SJCRH30 (cell line): ENCODE data around the gene PARD6G. TPM values are rescaled to one million over a fixed set of nuclear protein-coding genes. Genes with fewer than 3 reads are reported as not detected.
A peak's percentile ranks its signal among the peaks of the same experiment; 100 is the strongest.
"Not testable (repeated sequence)": the region's sequence is repeated elsewhere in the genome, so short reads cannot be mapped to it uniquely, and the experiment has no call there.

ENCODE experiments used
- DNase-seq, 2 experiments: peaks; one replicate each; pipeline ENCODE4 v3.0.0-alpha.2; 2015 to 2020
- H3K27ac ChIP-seq: fragments of 250-450 bp; sonication (Bioruptor Pico); 2 replicates; pipeline ENCODE4 v1.5.1; 2020; ENCODE audit warnings: mild to moderate bottlenecking, moderate library complexity
- H3K27me3 ChIP-seq: fragments of 250-450 bp; sonication (Bioruptor Pico); 2 replicates; pipeline ENCODE4 v1.5.1; 2020; ENCODE audit warnings: mild to moderate bottlenecking, moderate library complexity
- H3K36me3 ChIP-seq: fragments of 250-450 bp; sonication (Bioruptor Pico); 2 replicates; pipeline ENCODE4 v1.5.1; 2020; ENCODE audit warnings: mild to moderate bottlenecking, moderate library complexity
- H3K4me1 ChIP-seq: fragments of 250-450 bp; sonication (Bioruptor Pico); 2 replicates; pipeline ENCODE4 v1.5.1; 2020; ENCODE audit warnings: mild to moderate bottlenecking, moderate library complexity
- H3K4me3 ChIP-seq: fragments of 250-450 bp; sonication (Bioruptor Pico); 2 replicates; pipeline ENCODE4 v1.5.1; 2020; ENCODE audit warnings: mild to moderate bottlenecking, moderate library complexity
- H3K9me3 ChIP-seq: fragments of 250-450 bp; sonication (Bioruptor Pico); replicated peaks from 2 replicates; pipeline ENCODE4 v1.5.1; 2020; ENCODE audit warnings: mild to moderate bottlenecking, moderate library complexity
- total RNA-seq: library from RNA; depleted of rRNA; stranded (reverse); fragments of >200 nt; shearing (Covaris generic); gene quantifications from 2 replicates; pipeline ENCODE4 v1.2.3, GENCODE V29; 2014; rRNA removed

Gene PARD6G, protein sequence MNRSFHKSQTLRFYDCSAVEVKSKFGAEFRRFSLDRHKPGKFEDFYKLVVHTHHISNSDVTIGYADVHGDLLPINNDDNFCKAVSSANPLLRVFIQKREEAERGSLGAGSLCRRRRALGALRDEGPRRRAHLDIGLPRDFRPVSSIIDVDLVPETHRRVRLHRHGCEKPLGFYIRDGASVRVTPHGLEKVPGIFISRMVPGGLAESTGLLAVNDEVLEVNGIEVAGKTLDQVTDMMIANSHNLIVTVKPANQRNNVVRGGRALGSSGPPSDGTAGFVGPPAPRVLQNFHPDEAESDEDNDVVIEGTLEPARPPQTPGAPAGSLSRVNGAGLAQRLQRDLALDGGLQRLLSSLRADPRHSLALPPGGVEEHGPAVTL
- 8.2 and 9.1 TPM in 2 replicates for total RNA-seq

DNA sequence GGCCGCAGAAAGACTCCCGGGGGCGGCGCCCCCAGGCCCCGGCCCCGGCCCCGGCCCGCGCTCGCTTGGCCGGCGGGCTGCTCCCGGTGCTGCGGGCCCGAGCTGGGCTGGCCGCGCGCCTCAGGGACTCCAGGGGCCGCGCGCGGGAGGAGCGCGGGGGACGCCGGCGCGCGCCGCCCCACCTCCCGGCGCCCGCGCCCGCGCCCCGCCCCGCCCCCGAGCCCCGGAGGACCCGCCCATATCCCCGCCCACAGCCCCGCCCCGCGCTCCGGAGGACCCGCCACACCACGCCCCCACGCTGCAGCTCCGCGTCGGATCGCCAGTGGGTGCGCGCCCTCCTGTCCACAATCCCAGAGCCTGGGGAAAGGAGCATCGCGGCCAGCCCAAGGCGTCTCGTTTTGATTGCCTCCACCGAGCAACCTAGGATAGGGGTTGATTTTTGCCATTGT, at the start of gene PARD6G:
TSS of gene PARD6G (minus strand) at position 122 of the 449 bp plus-strand sequence. CDS start 166 bp downstream, outside the sequence.
- peak; percentile 72 to 74 for DNase-seq
- H3K36me3 ChIP-seq = no peaks in the 10 kb centered on the region
- no peaks in the 10 kb centered on the region for H3K9me3 ChIP-seq
- no peaks in the 10 kb centered on the region for H3K4me1 ChIP-seq
- H3K27ac ChIP-seq = peak within 1 kb of the TSS; percentile 35; the same call in 1 of the 2 replicates
- no peaks in the 10 kb centered on the region for H3K27me3 ChIP-seq
- peak within 1 kb of the TSS; percentile 94 for H3K4me3 ChIP-seq

DNA sequence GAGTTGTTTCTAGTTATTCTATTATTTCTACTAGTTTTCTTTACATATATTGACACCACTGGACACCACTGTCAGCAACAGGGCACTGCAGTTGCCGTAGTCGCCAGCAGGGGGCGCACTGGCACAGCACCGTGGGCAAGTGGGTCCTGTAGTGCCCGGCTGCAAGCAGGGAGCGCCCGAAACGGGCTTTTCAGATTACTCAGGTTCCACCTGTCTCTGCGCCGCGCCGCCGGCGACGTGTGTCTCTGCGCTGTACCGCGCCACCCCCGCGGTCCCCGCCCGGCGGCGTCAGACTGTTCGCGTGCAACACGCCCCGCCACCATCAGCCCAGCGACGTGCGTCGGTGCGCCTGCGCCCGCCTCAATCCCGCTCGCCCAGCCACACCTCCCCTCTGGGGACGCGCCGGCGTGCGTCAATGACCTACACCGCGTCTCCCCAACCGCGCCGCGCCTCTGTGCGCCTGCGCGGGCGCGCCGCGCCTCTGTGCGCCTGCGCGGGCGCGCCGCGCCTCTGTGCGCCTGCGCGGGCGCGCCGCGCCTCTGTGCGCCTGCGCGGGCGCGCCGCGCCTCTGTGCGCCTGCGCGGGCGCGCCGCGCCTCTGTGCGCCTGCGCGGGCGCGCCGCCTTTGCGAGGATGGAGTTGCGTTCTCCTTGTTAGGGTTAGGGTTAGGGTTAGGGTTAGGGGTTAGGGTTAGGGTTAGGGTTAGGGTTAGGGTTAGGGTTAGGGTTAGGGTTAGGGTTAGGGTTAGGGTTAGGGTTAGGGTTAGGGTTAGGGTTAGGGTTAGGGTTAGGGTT, 15.1 kb upstream of the PARD6G start:
- H3K4me1 ChIP-seq, H3K36me3 ChIP-seq, H3K27me3 ChIP-seq, H3K4me3 ChIP-seq, H3K27ac ChIP-seq, H3K9me3 ChIP-seq: not testable (repeated sequence)
- DNase-seq = peak in 1 of 2 experiments; percentile 19

DNA sequence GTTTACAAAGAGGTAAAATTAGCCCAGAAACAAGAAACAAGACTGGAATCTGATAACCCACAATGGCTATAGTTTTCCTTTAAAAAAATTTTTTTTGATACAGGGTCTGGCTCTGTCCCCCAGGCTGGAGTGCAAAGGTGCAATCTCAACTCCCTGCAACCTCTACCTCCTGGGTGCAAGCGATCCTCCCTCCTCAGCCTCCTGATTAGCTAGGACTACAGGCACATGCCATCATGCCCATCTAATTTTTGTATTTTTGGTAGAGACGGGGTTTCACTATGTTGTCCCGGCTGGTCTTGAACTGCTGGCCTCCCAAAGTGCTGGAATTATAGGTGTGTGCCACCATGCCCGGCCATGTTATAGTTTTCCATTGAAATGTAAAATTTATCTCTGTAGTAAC, 12.3 kb upstream of the PARD6G start:
- Histone ChIP-seq H3K9me3 (no peaks in the 10 kb centered on the region), H3K27ac (no peak overlapping the region), H3K4me3 (no peak overlapping the region), H3K4me1 (no peaks in the 10 kb centered on the region), H3K27me3 (no peaks in the 10 kb centered on the region), H3K36me3 (no peaks in the 10 kb centered on the region)
- DNase-seq = no peak

DNA sequence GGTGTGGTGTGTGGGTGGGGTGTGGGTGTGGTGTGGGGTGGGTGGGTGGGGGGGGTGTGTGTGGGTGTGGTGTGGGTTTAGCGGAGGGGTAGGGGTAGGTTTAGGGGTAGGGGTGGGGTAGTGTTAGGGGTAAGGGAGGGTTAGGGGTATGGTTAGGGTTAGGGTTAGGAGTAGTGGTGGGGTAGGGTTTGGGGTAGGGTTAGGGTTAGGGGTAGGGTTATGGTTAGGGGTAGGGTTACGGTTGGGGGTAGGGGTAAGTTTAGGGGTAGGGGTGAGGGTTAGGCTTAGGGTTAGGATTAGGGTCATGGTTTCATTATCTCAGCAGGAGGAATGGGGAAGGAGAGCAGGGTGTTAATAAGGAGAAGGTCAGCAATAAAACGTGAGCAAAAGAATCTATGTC, 11.3 kb upstream of the PARD6G start:
- Histone ChIP-seq H3K9me3 (no peaks in the 10 kb centered on the region), H3K27ac (no peak overlapping the region), H3K4me1 (no peaks in the 10 kb centered on the region), H3K4me3 (no peak overlapping the region), H3K36me3 (no peaks in the 10 kb centered on the region), H3K27me3 (no peaks in the 10 kb centered on the region)
- no peak for DNase-seq

DNA sequence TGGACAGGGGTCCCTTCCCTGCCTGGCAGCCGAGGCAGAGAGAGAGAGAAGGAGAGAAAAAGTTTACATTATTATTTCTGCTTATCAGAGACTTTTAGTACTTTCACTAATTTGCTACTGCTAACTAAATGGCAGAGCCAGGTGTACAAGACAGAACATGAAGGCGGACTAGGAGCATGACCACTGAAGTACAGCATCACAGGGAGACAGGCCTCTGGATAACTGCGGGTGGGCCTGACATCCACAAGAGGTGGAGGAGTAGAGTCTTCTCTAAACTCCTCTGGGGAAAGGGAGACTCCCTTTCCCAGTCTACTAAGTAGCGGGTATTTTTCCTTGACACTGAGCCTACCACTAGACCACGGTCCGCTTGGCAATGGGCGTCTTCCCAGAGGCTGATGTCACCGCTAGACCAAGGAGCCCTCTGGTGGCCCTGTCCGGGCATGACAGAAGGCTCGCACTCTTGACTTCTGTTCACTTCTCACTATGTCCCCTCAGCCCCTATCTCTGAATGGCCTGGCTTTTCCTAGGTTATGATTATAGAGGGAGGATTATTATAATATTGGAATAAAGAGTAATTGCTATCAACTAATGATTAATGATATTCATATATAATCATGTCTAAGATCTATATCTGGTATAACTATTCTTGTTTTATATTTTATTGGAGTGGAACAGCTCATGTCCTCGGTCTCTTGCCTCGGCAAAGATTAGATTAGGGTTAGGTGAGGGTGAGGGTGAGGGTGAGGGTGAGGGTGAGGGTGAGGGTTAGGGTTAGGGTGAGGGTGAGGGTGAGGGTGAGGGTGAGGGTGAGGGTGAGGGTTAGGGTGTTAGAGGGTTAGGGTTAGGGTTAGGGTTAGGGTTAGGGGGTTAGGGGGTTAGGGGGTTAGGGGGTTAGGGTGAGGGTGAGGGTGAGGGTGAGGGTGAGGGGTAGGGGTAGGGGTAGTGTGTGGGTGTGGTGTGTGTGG, 10.5 kb upstream of the PARD6G start:
- H3K36me3 ChIP-seq, H3K27ac ChIP-seq, H3K4me1 ChIP-seq, H3K9me3 ChIP-seq, H3K27me3 ChIP-seq, H3K4me3 ChIP-seq: not testable (repeated sequence)
- peak; percentile 61 to 76 for DNase-seq

DNA sequence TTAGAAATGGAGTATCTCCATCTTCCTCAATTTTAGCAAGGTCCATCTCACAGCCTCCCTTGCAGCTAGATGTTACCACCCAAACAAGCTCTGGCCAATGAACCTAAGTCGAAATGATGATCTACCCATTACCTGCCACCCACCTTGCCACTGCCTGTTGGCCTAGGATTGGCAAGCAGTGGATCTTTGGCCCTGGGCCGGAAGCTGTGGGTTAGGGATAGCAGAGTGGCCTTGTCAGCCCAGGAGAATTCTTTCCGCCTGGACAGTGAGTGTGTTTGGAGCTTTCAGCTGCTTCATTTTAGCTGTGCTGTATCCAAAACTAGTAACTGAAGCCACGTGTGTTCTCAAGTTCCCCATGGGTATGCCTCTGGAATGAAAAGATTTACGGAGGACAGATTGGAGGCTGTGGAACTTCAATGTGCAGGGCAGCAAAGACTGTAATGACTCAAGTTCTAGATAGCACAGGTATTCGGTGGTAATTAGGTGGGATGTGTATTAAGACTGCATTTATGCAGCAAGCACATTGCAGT, 7.7 kb upstream of the PARD6G start:
- Histone ChIP-seq H3K4me3 (no peak overlapping the region), H3K4me1 (no peaks in the 10 kb centered on the region), H3K36me3 (no peaks in the 10 kb centered on the region), H3K27ac (no peak overlapping the region), H3K9me3 (no peaks in the 10 kb centered on the region), H3K27me3 (no peaks in the 10 kb centered on the region)
- DNase-seq = no peak

DNA sequence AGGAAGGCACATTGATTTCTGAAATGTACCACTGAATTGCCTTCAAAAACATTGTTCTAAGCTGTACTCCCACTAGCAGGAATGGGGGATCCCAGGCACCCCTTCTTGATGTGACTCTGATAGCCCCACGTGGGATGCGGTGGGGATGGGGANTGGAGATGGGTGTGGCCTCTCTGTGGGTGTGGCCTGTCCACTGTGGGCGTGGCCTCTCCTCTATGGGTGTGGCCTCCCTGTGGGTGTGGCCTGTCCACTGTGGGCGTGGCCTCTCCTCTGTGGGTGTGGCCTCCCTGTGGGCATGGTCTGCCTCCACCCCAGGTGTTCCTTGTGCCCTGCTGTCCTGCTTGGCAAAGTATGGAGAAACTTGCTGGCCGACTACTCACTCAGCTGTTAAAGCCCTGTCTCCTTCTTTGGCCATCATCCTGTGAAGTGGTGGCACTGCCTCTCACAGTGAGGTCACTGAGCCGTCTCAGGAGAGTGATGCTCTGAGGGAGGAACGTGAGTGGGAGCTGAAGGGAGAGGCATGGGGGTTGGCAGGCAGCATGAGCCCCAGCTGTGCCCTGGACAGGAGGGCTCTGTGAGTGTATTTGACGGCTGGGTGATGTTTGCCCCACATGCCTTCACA, 6.7 kb upstream of the PARD6G start:
- Histone ChIP-seq H3K4me3 (no peak overlapping the region), H3K9me3 (no peaks in the 10 kb centered on the region), H3K27me3 (no peaks in the 10 kb centered on the region), H3K4me1 (no peaks in the 10 kb centered on the region), H3K27ac (no peak overlapping the region), H3K36me3 (no peaks in the 10 kb centered on the region)
- peak in 1 of 2 experiments; percentile 23 for DNase-seq

DNA sequence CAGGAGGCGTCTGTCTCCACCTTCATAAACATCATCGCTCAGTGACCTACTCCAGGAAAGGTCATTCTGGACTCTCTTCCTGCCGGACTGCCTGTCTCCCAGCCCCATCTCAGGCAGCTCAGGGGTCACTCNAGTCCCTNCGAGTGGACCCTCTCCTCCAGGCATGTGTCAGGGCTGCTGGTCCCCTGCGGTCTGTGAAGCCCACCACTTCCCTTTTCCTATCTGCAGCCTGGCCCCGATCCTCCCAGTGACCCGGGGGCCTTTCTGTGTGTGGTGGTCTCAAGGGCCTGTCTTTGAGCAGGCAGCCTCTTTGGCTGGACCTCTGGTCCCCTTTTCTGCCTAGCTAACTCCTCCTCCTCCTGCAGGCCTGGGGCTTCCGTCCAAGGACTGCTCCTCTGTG, 5.9 kb upstream of the PARD6G start:
- no peak for DNase-seq
- no peak overlapping the region for H3K4me3 ChIP-seq
- no peaks in the 10 kb centered on the region for H3K9me3 ChIP-seq
- no peak overlapping the region for H3K27ac ChIP-seq
- H3K36me3 ChIP-seq = no peaks in the 10 kb centered on the region
- H3K4me1 ChIP-seq = no peaks in the 10 kb centered on the region
- H3K27me3 ChIP-seq = no peaks in the 10 kb centered on the region

DNA sequence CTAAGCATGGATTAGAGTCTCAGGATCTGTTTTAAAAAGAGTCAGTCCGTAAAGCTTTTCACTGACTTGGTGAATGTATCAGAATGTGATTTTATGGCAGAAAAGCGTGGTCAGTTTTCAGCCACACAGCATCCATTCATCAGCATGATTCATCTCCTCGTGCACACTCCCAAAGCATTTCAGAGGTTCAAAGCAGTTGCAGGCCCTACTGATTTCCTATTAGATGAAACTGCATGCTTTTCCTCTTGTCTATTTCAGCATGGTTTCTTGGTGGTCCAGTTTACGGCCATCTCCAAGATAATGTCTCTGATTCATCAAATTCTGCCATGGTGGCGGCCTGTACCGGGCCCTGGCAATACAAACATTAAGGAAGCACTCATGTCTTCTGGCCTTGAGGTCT, 4.8 kb upstream of the PARD6G start:
- no peaks in the 10 kb centered on the region for H3K27me3 ChIP-seq
- H3K36me3 ChIP-seq = no peaks in the 10 kb centered on the region
- no peak overlapping the region for H3K4me3 ChIP-seq
- DNase-seq = no peak
- H3K27ac ChIP-seq = no peak overlapping the region
- no peaks in the 10 kb centered on the region for H3K9me3 ChIP-seq
- no peaks in the 10 kb centered on the region for H3K4me1 ChIP-seq

DNA sequence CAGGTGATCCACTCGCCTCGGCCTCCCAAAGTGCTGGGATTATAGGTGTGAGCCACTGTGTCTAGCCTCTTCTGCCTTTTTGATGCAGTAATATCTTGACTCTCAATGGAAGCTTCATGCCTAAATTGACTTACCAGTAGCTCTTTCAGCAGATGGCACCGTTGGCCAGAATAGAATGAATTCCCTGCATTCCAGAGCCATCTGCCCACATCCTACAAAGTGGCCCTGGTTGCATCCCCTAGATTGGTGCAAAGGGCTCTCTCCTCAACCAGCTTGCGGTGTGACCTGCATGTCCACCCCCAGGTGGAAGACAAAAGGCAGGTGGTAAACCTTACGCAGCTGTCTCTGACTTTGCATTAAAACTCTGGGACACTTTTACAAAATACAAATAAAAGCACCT, 4.4 kb upstream of the PARD6G start:
- no peaks in the 10 kb centered on the region for H3K36me3 ChIP-seq
- H3K4me3 ChIP-seq = no peak overlapping the region
- H3K4me1 ChIP-seq = no peaks in the 10 kb centered on the region
- no peak overlapping the region for H3K27ac ChIP-seq
- H3K9me3 ChIP-seq = no peaks in the 10 kb centered on the region
- no peak for DNase-seq
- no peaks in the 10 kb centered on the region for H3K27me3 ChIP-seq

DNA sequence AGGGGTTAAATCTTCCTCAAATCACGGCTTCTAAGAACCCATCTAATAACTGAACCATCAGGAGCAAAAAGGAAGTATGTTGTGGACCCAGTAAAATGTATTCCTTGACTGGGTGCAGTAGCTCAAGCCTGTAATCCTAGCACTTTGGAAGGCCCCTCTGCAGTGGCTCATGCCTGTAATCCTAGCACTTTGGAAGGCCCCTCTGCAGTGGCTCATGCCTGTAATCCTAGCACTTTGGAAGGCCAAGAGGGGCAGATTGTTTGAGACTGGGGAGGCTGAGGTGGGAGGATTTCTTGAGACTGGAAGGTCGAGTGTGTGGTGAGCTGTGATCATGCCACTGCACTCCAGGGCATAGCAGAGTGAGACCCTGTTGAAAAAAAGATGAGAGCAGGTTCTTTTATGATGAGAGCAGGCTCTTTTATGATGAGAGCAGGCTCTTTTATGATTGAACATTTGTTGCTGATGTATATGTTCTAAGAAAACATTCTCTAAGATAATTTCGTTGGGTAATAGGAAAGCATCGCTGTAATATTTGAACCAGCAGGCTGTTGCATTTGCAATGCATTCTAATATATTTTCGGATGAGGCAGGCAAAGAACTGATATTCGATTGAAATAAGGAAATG, 3.5 kb upstream of the PARD6G start:
- DNase-seq = no peak
- no peak overlapping the region for H3K27ac ChIP-seq
- no peaks in the 10 kb centered on the region for H3K9me3 ChIP-seq
- no peaks in the 10 kb centered on the region for H3K4me1 ChIP-seq
- no peak overlapping the region for H3K4me3 ChIP-seq
- no peaks in the 10 kb centered on the region for H3K36me3 ChIP-seq
- no peaks in the 10 kb centered on the region for H3K27me3 ChIP-seq

DNA sequence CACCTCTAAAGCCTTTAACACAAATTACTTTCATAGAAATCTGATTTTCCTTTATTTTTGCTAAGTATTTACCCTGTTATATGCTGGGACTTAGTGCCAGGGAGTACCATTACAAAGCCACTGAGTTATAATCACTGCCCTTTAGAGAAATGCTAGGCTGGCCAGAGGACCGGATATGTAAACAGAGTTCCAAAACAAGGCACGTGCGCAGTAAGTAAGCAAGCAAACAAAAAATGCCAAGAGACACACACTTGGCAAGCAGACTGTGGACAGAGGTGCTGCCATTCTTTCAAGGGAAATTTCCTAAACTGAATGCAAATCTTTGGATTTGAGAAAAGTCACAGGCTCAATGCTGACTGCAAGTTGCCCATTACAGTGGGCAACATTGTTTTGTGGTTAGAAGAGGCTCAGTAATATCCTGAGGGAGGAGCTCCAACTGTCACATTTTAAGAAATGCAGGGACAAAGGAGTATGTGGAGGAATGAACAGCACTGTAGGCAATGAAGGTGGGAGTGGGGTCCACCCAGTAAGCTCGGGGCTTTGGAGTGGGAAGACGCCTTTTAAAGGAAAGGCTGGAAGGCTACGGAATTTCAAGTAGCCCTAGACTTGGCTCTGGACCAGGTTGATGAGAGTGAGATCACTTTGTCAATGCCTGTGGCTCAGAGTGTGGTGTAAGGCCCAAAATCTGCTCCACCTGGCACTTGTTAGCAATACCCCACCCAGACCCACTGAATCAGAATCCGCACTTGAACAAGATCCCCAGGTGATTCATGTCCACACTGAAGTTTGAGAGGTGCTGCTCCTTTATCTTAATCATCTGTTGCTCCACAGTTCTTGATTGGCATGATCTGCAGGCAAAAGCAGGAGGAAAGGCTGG, 2.1 kb upstream of the PARD6G start:
- DNase-seq = no peak
- H3K9me3 ChIP-seq = no peaks in the 10 kb centered on the region
- H3K4me3 ChIP-seq = no peak overlapping the region
- no peaks in the 10 kb centered on the region for H3K4me1 ChIP-seq
- no peak overlapping the region for H3K27ac ChIP-seq
- H3K27me3 ChIP-seq = no peaks in the 10 kb centered on the region
- no peaks in the 10 kb centered on the region for H3K36me3 ChIP-seq
